Measurements from ENCODE around the gene ARID5B.

DNA sequence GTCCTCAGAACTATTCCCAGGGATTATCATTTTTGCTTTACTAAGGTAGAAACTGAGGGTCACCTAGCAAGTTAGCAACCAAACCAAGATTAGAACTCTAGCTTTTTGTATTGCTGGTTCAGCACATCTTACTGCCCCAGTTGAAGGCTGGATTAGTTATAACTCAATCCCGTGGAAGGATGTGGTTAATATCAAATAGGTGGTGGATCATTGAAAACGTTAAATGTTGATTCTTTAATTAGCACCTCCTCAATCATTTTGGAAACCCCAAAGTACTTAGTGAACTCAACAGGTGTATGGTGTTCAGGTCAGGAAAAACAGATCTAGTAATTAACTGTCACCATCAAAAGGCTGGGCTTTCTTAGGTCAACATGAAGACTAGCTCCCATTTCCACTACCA, 152.4 kb downstream of the ARID5B start:
- TF ChIP-seq, protein P1, sequence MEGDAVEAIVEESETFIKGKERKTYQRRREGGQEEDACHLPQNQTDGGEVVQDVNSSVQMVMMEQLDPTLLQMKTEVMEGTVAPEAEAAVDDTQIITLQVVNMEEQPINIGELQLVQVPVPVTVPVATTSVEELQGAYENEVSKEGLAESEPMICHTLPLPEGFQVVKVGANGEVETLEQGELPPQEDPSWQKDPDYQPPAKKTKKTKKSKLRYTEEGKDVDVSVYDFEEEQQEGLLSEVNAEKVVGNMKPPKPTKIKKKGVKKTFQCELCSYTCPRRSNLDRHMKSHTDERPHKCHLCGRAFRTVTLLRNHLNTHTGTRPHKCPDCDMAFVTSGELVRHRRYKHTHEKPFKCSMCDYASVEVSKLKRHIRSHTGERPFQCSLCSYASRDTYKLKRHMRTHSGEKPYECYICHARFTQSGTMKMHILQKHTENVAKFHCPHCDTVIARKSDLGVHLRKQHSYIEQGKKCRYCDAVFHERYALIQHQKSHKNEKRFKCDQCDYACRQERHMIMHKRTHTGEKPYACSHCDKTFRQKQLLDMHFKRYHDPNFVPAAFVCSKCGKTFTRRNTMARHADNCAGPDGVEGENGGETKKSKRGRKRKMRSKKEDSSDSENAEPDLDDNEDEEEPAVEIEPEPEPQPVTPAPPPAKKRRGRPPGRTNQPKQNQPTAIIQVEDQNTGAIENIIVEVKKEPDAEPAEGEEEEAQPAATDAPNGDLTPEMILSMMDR (conservative IDR thresholded peaks at IDR 0.05; ENCODE audit: low read depth, low read length), result no peak
- no peak for TF ChIP-seq CEBPB (IDR thresholded peaks at IDR 0.05; ENCODE audit: low read depth, low read length)
